ENCODE measurements around the gene PTPRN2.

DNA sequence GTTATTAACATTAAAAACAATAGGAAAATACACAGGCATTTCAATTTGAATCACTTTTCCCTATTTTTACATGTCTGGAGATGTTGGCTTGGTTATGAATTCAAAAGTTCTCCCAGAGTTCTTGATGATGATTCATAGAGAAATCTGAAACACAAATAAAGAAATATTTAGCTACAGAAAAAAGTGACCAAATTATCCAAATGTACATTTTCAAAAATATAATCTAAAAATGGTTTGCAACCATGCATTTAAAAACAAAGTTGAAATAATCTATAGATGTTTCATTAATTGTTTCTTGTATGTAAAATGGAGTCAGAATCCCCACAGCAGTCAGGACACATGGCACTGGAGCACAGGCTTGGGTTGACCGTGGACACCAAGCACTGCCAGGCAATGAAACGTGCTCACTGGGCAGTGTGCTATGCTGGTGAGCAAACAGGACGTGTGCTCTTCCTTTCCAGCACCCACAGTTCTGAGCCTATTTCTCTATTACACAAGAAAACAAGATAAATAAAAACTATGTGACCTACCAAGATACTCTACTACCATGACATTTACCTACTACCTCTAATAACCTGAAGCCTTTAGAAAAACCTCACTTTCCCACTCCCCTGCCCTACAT, 44.1 kb upstream of the PTPRN2 start:
- TF ChIP-seq, protein P1, sequence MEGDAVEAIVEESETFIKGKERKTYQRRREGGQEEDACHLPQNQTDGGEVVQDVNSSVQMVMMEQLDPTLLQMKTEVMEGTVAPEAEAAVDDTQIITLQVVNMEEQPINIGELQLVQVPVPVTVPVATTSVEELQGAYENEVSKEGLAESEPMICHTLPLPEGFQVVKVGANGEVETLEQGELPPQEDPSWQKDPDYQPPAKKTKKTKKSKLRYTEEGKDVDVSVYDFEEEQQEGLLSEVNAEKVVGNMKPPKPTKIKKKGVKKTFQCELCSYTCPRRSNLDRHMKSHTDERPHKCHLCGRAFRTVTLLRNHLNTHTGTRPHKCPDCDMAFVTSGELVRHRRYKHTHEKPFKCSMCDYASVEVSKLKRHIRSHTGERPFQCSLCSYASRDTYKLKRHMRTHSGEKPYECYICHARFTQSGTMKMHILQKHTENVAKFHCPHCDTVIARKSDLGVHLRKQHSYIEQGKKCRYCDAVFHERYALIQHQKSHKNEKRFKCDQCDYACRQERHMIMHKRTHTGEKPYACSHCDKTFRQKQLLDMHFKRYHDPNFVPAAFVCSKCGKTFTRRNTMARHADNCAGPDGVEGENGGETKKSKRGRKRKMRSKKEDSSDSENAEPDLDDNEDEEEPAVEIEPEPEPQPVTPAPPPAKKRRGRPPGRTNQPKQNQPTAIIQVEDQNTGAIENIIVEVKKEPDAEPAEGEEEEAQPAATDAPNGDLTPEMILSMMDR (conservative IDR thresholded peaks at IDR 0.05; ENCODE audit: low read depth, low read length), result no peak
- TF ChIP-seq EZH2 (IDR thresholded peaks at IDR 0.05; ENCODE audit: borderline replicate concordance, low read depth, low read length, poor library complexity, severe bottlenecking), result no peak

Data from A673 (cell line).